ENCODE data around the gene EID3.

Gene EID3

DNA sequence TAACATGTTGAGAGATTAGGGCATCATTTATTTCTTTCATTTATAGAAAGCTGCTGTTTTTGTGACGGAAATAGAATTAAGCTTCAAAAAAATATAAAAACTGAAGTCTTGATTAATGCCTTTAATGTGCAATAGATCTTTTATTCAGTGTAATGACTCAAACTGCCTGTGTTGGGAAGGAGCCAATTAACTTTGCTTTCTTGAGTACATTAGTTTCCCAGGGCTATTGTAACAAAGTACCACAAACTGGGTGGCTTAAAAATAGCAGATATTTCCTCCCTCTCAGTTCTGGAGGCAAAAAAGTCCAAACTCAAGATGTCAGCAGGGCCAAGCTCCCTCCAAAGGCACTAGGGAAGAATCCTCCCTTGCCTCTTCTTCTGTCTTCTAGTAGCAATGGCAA is 36.6 kb downstream of the EID3 start:
- no peaks in the 10 kb centered on the region for H3K36me3 ChIP-seq (ENCODE audit: insufficient read depth)

GRCh38 chr12:104340925-104341611 is 37.5 kb downstream of the EID3 start:
- H2AFZ ChIP-seq (ENCODE audit: low read depth): no peak overlapping the region
- no peak overlapping the region for H3K4me3 ChIP-seq (IDR thresholded peaks at IDR 0.05; ENCODE audit: insufficient read depth, low read depth, low read length)
- no peaks in the 10 kb centered on the region for H3K4me1 ChIP-seq (ENCODE audit: low read depth, poor library complexity, severe bottlenecking)
- H3K27ac ChIP-seq: no peak overlapping the region
- no peak overlapping the region for H3K4me2 ChIP-seq
- H4K20me1 ChIP-seq (ENCODE audit: insufficient read depth): no peaks in the 10 kb centered on the region
- H3K9ac ChIP-seq: no peak overlapping the region
- H3K36me3 ChIP-seq (ENCODE audit: insufficient read depth): no peaks in the 10 kb centered on the region
- no peaks in the 10 kb centered on the region for H3K79me2 ChIP-seq (ENCODE audit: insufficient read depth, low read depth)
- H3K27me3 ChIP-seq (ENCODE audit: insufficient read depth, low read depth): no peaks in the 10 kb centered on the region
- TF ChIP-seq CTCF (conservative IDR thresholded peaks at IDR 0.05; ENCODE audit: low read depth, low read length): no peak

More for the DNA sequence above, 36.6 kb downstream of the EID3 start:
- H3K27me3 ChIP-seq (ENCODE audit: insufficient read depth, low read depth): no peaks in the 10 kb centered on the region
- no peaks in the 10 kb centered on the region for H3K4me1 ChIP-seq (ENCODE audit: low read depth, poor library complexity, severe bottlenecking)
- no peak overlapping the region for H3K27ac ChIP-seq
- H2AFZ ChIP-seq (ENCODE audit: low read depth): no peak overlapping the region
- no peak overlapping the region for H3K9ac ChIP-seq
- no peak overlapping the region for H3K4me2 ChIP-seq
- no peak overlapping the region for H3K4me3 ChIP-seq (IDR thresholded peaks at IDR 0.05; ENCODE audit: insufficient read depth, low read depth, low read length)
- no peaks in the 10 kb centered on the region for H4K20me1 ChIP-seq (ENCODE audit: insufficient read depth)
- H3K79me2 ChIP-seq (ENCODE audit: insufficient read depth, low read depth): no peaks in the 10 kb centered on the region
- no peak for TF ChIP-seq CTCF (conservative IDR thresholded peaks at IDR 0.05; ENCODE audit: low read depth, low read length)

DNA sequence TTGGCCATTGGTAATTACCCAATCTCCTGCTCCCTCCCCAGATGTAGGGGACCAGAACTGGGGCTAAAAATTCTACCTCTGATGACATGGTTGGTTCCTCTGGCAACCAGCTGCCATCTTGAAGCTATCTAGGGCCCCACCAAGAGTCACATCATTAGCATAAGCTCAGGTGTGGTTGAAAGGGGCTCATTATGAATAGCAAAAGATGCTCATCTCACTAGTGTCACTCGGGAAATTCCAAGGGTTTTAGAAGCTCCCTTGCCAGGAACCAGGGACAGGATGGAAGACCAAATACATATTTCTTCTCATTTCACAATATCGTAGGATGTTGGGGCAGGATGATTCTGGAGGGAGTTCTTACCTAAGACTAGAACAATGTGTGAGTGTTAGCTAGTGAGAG is 38.6 kb downstream of the EID3 start:
- Histone ChIP-seq H4K20me1 (ENCODE audit: insufficient read depth) (no peaks in the 10 kb centered on the region), H3K27ac (no peak overlapping the region), H3K4me3 (IDR thresholded peaks at IDR 0.05; ENCODE audit: insufficient read depth, low read depth, low read length) (no peak overlapping the region), H3K36me3 (ENCODE audit: insufficient read depth) (no peaks in the 10 kb centered on the region), H3K9ac (no peak overlapping the region), H3K79me2 (ENCODE audit: insufficient read depth, low read depth) (no peaks in the 10 kb centered on the region), H3K4me2 (no peak overlapping the region), H3K27me3 (ENCODE audit: insufficient read depth, low read depth) (no peaks in the 10 kb centered on the region), H3K4me1 (ENCODE audit: low read depth, poor library complexity, severe bottlenecking) (peaks cover 3% of the 10 kb centered on the region), H2AFZ (ENCODE audit: low read depth) (no peak overlapping the region)
- no peak for TF ChIP-seq CTCF (conservative IDR thresholded peaks at IDR 0.05; ENCODE audit: low read depth, low read length)

GRCh38 chr12:104342635-104343249 is 39.2 kb downstream of the EID3 start:
- no peaks in the 10 kb centered on the region for H3K79me2 ChIP-seq (ENCODE audit: insufficient read depth, low read depth)
- H3K4me2 ChIP-seq: no peak overlapping the region
- H2AFZ ChIP-seq (ENCODE audit: low read depth): no peak overlapping the region
- no peak overlapping the region for H3K27ac ChIP-seq
- no peaks in the 10 kb centered on the region for H3K36me3 ChIP-seq (ENCODE audit: insufficient read depth)
- no peak overlapping the region for H3K9ac ChIP-seq
- no peak for TF ChIP-seq CTCF (conservative IDR thresholded peaks at IDR 0.05; ENCODE audit: low read depth, low read length)
- H4K20me1 ChIP-seq (ENCODE audit: insufficient read depth): no peaks in the 10 kb centered on the region
- H3K4me3 ChIP-seq (IDR thresholded peaks at IDR 0.05; ENCODE audit: insufficient read depth, low read depth, low read length): no peak overlapping the region
- H3K4me1 ChIP-seq (ENCODE audit: low read depth, poor library complexity, severe bottlenecking): peaks cover 3% of the 10 kb centered on the region
- H3K27me3 ChIP-seq (ENCODE audit: insufficient read depth, low read depth): no peaks in the 10 kb centered on the region

Data from KMS-11 (cell line).